AG04450 (cell line): ENCODE results near the gene SEMA7A. TPM values are rescaled to one million over a fixed set of nuclear protein-coding genes. Genes with fewer than 3 reads are reported as not detected.
"Not testable (repeated sequence)": the region's sequence is repeated elsewhere in the genome, so short reads cannot be mapped to it uniquely, and the experiment has no call there.

ENCODE experiments used
- CTCF ChIA-PET: fragments of 300-600, 350-600 bp; formaldehyde crosslinking; extraction: SDS; loops from one replicate; lab custom pipeline; 2022; ENCODE audit warnings: antibody characterized with exemption, inconsistent platforms; lab: Charles Lee
- POLR2A ChIA-PET: fragments of 350-600 bp; formaldehyde crosslinking; extraction: SDS; loops from one replicate; lab custom pipeline; 2021; ENCODE audit warnings: antibody characterized with exemption, inconsistent platforms; lab: Yijun Ruan, JAX
- DNase-seq: peaks from one replicate; pipeline ENCODE4 v3.0.0-alpha.2; 2011; ENCODE audit warnings: low read depth, low spot score
- H3K27ac ChIP-seq: one replicate; pipeline ENCODE4 v1.5.1; 2012; ENCODE audit warnings: low read depth, low read length, control low read depth
- H3K27me3 ChIP-seq: one replicate; pipeline ENCODE4 v1.6.0; 2012; ENCODE audit warnings: low read length; ENCODE audit not compliant: control insufficient read depth, insufficient read depth
- H3K4me3 ChIP-seq: 2 replicates; pipeline ENCODE4 v1.5.1; 2011; ENCODE audit warnings: mild to moderate bottlenecking, low read depth, low read length, control low read depth
- H3K9me3 ChIP-seq: 2 replicates; pipeline ENCODE4 v1.5.1; 2012; ENCODE audit warnings: low read length; ENCODE audit not compliant: control insufficient read depth, insufficient read depth
- polyA minus RNA-seq: library from RNA; depleted of rRNA, polyadenylated mRNA; stranded (reverse); fragments of >200 nt; gene quantifications from 2 replicates; pipeline ENCODE4 v1.2.3, GENCODE V29; 2011; rRNA and poly(A)+ RNA removed
- polyA plus RNA-seq: library from polyadenylated mRNA; depleted of rRNA; stranded (reverse); fragments of >200 nt; gene quantifications from 2 replicates; pipeline ENCODE4 v1.2.3, GENCODE V29; 2011; rRNA removed
- TF ChIP-seq, protein P1 (sequence below): IDR thresholded peaks from 2 replicates; pipeline ENCODE4 v1.5.1; 2011; ENCODE audit warnings: low read depth, low read length, control low read depth, inconsistent platforms

The SEMA7A gene
- 7.5 and 11.4 TPM in 2 replicates for polyA plus RNA-seq
- polyA minus RNA-seq, result 12.9 and 16.0 TPM in 2 replicates

DNA sequence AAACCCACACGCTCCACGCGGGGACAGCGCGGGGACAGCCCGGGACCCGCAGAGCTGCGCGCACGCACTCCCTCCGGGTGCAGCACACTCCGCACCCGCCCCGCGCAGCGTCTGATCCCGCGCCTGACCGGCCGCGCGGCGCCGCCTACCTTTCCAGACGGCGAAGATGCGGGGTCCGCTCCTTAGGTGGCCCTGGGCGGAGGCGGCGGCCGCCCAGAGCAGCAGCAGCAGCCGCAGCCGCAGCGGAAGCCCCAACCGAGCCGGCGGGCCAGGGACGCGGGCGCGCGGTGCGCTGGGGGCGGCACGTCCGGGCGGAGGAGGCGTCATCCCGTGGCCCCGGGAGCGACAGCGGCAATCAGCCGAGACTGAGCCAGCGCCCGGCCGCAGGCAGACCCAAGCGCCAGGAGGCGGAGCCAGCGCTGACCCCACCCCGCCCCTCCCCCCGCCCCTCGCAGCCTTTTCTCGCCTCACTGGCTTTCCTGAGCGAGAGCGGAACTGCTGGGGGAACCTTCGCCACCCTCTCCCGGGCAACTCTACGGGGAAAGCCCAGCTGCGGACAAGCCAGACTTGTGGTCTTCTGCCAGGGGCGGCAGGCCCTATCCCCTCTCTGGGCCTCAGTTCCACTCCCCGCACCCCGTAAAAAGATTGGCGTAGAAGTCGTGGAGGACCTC lies at the start of gene SEMA7A:
Gene SEMA7A, minus strand, starts transcription at position 367 of the 671 bp plus-strand sequence. Its CDS starts 40 bp downstream, at position 327.
- no peak for DNase-seq
- POLR2A ChIA-PET, result interaction anchor here (0.6 to 1.7 kb wide), 5 partner anchors 11 to 109 kb away, joined by 3 to 8 read pairs (median 3); no protein-coding TSS in a partner anchor
- H3K4me3 ChIP-seq, result peak within 1 kb of the TSS; percentile 81
- H3K9me3 ChIP-seq, result no peaks in the 10 kb centered on the region; the same call in 1 of the 2 replicates
- TF ChIP-seq, protein P1, sequence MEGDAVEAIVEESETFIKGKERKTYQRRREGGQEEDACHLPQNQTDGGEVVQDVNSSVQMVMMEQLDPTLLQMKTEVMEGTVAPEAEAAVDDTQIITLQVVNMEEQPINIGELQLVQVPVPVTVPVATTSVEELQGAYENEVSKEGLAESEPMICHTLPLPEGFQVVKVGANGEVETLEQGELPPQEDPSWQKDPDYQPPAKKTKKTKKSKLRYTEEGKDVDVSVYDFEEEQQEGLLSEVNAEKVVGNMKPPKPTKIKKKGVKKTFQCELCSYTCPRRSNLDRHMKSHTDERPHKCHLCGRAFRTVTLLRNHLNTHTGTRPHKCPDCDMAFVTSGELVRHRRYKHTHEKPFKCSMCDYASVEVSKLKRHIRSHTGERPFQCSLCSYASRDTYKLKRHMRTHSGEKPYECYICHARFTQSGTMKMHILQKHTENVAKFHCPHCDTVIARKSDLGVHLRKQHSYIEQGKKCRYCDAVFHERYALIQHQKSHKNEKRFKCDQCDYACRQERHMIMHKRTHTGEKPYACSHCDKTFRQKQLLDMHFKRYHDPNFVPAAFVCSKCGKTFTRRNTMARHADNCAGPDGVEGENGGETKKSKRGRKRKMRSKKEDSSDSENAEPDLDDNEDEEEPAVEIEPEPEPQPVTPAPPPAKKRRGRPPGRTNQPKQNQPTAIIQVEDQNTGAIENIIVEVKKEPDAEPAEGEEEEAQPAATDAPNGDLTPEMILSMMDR, result no peak
- H3K27ac ChIP-seq, result peak within 1 kb of the TSS; percentile 68
- CTCF ChIA-PET, result interaction anchor here (0.7 to 12.9 kb wide), 3 partner anchors 45 to 57 kb away, joined by 3 to 209 read pairs (median 7); no protein-coding TSS in a partner anchor
- no peaks in the 10 kb centered on the region for H3K27me3 ChIP-seq

GRCh38 chr15:74482661-74483060 lies 48.9 kb upstream of the SEMA7A start:
- POLR2A ChIA-PET, result no interaction called here
- no peaks in the 10 kb centered on the region for H3K9me3 ChIP-seq
- H3K27ac ChIP-seq, result no peak overlapping the region
- no peak overlapping the region for H3K4me3 ChIP-seq
- H3K27me3 ChIP-seq, result no peaks in the 10 kb centered on the region
- TF ChIP-seq, protein P1, result peak; percentile 20
- CTCF ChIA-PET, result interaction anchor here (0.9 to 1.6 kb wide), 4 partner anchors 93 to 131 kb away, joined by 3 to 6 read pairs (median 3); no protein-coding TSS in a partner anchor
- no peak for DNase-seq

DNA sequence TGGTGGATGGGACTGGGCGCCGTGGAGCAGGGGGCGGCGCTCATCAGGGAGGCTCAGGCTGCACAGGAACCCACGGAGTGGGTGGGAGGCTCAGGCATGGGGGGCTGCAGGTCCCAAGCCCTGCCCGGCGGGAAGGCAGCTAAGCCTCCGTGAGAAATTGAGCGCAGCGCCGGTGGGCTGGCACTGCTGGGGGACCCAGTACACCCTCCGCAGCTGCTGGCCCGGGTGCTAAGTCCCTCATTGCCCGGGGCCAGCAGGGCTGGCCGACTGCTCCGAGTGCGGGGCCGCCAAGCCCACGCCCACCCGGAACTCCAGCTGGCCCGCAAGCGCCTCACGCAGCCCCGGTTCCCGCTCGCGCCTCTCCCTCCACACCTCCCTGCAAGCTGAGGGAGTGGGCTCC lies 46.6 kb upstream of the SEMA7A start:
- H3K4me3 ChIP-seq, DNase-seq, H3K27me3 ChIP-seq, H3K27ac ChIP-seq, POLR2A ChIA-PET, CTCF ChIA-PET, H3K9me3 ChIP-seq: not testable (repeated sequence)

DNA sequence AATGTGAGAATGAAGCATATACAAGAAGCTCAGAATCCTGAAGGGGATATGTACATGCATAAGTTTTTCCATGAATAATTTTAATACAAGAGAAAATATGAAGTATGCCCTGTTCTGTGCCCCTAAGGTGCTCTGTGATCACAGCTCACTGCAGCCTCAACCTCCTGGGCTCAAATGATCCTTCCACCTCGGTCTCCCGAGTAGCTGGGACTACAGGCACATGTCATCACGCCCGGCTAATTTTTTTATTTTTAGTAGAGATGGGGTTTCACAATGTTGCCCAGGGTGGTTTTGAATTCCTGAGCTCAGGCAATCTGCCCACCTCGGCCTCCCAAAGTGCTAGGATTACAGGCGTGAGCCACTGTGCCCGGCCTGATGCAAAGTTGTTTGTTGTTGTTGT lies 37.9 kb upstream of the SEMA7A start:
- CTCF ChIA-PET, result interaction anchor here (1.0 kb wide), 1 partner anchor 18 kb away, joined by 3 read pairs; no protein-coding TSS in a partner anchor
- DNase-seq, H3K9me3 ChIP-seq, H3K4me3 ChIP-seq, H3K27me3 ChIP-seq, H3K27ac ChIP-seq: not testable (repeated sequence)
- POLR2A ChIA-PET, result interaction anchor here (0.6 kb wide), 1 partner anchor 12 kb away, joined by 3 read pairs; no protein-coding TSS in a partner anchor

GRCh38 chr15:74470631-74471395 lies 37.1 kb upstream of the SEMA7A start:
- Histone ChIP-seq H3K4me3 (no peak overlapping the region), H3K9me3 (no peaks in the 10 kb centered on the region; the same call in 1 of the 2 replicates), H3K27ac (no peak overlapping the region), H3K27me3 (no peaks in the 10 kb centered on the region)
- POLR2A ChIA-PET, result interaction anchor here (0.6 kb wide), 1 partner anchor 12 kb away, joined by 3 read pairs; no protein-coding TSS in a partner anchor
- CTCF ChIA-PET, result interaction anchor here (1.0 kb wide), 1 partner anchor 19 kb away, joined by 3 read pairs; no protein-coding TSS in a partner anchor
- TF ChIP-seq, protein P1, result no peak
- DNase-seq, result no peak
